OCI-LY3 (cell line): ENCODE data around the gene SLC6A6.

Experiments used
- H2AFZ ChIP-seq: fragments of 200-600, 300-600 bp; shearing (Covaris generic); 2 replicates; pipeline ENCODE4 v1.6.0; 2014; ENCODE audit warnings: antibody characterized with exemption, low read depth, low read length
- H3K27ac ChIP-seq: fragments of 200-600, 300-600 bp; sonication (generic); 2 replicates; pipeline ENCODE4 v1.5.1; 2014; ENCODE audit warnings: mild to moderate bottlenecking, low read length, moderate library complexity, mixed read lengths
- H3K27me3 ChIP-seq: fragments of 200-600, 300-600 bp; sonication (generic); 2 replicates; pipeline ENCODE4 v1.6.1; 2014; ENCODE audit warnings: low read depth, low read length, mixed read lengths
- H3K36me3 ChIP-seq: fragments of 200-600, 300-600 bp; sonication (generic); replicated peaks from 2 replicates; pipeline ENCODE3; 2014; ENCODE audit warnings: low read depth, low read length, mixed read lengths
- H3K4me1 ChIP-seq: fragments of 300-600, 200-600 bp; sonication (generic); 2 replicates; pipeline ENCODE4 v1.6.1; 2014; ENCODE audit warnings: low read length, mixed read lengths
- H3K4me2 ChIP-seq: fragments of 200-600, 300-600 bp; sonication (generic); 2 replicates; pipeline ENCODE4 v1.6.1; 2014; ENCODE audit warnings: low read length, mixed read lengths
- H3K4me3 ChIP-seq: fragments of 300-600, 200-600 bp; sonication (generic); 2 replicates; pipeline ENCODE4 v1.5.1; 2014; ENCODE audit warnings: antibody characterized with exemption, mild to moderate bottlenecking, low read length, moderate library complexity
- H3K79me2 ChIP-seq: fragments of 300-600, 200-600 bp; shearing (Covaris generic); 2 replicates; pipeline ENCODE4 v1.6.1; 2014; ENCODE audit warnings: mild to moderate bottlenecking, low read length, mixed read lengths
- H3K9ac ChIP-seq: fragments of 300-600, 200-600 bp; shearing (Covaris generic); 2 replicates; pipeline ENCODE4 v1.6.0; 2014; ENCODE audit warnings: mild to moderate bottlenecking, low read length, moderate library complexity
- H3K9me3 ChIP-seq: fragments of 200-600, 300-600 bp; shearing (Covaris generic); 2 replicates; pipeline ENCODE4 v1.6.1; 2014; ENCODE audit warnings: low read length, mixed read lengths; ENCODE audit not compliant: insufficient read depth
- H4K20me1 ChIP-seq: fragments of 200-600, 300-600 bp; sonication (generic); 2 replicates; pipeline ENCODE4 v1.6.1; 2016; ENCODE audit warnings: low read length, mixed read lengths; ENCODE audit not compliant: insufficient read depth
- CTCF ChIP-seq: fragments of 200-600, 300-600 bp; sonication (generic); IDR thresholded peaks from 2 replicates; pipeline ENCODE4 v1.5.1; 2014; ENCODE audit warnings: antibody characterized with exemption, low read length, low read depth
- EZH2phosphoT487 ChIP-seq: fragments of 200-600 bp; shearing (Covaris generic); IDR thresholded peaks from 2 replicates; pipeline ENCODE4 v1.6.1; 2018; ENCODE audit warnings: antibody characterized with exemption, mixed run types, low read depth

The SLC6A6 gene

GRCh38 chr3:14507757-14508504 lies 105.5 kb downstream of the SLC6A6 start:
- peaks cover 2% of the 10 kb centered on the region; the same call in 1 of the 2 replicates for H3K9me3 ChIP-seq
- TF ChIP-seq EZH2phosphoT487 (no peak), CTCF (no peak)
- H3K79me2 ChIP-seq: no peaks in the 10 kb centered on the region
- H4K20me1 ChIP-seq: no peaks in the 10 kb centered on the region
- H3K4me3 ChIP-seq: no peak overlapping the region
- no peaks in the 10 kb centered on the region for H3K4me1 ChIP-seq
- no peak overlapping the region for H3K9ac ChIP-seq
- H3K36me3 ChIP-seq: no peaks in the 10 kb centered on the region
- no peak overlapping the region for H3K27ac ChIP-seq
- H3K27me3 ChIP-seq: no peaks in the 10 kb centered on the region
- H2AFZ ChIP-seq: no peak overlapping the region
- no peak overlapping the region for H3K4me2 ChIP-seq

GRCh38 chr3:14508505-14508819 lies 106.1 kb downstream of the SLC6A6 start:
- H3K27ac ChIP-seq: no peak overlapping the region
- H3K36me3 ChIP-seq: no peaks in the 10 kb centered on the region
- H3K79me2 ChIP-seq: no peaks in the 10 kb centered on the region
- no peak overlapping the region for H3K9ac ChIP-seq
- TF ChIP-seq CTCF: no peak
- no peak for TF ChIP-seq EZH2phosphoT487
- no peaks in the 10 kb centered on the region for H3K4me1 ChIP-seq
- H4K20me1 ChIP-seq: no peaks in the 10 kb centered on the region
- no peak overlapping the region for H2AFZ ChIP-seq
- H3K4me2 ChIP-seq: no peak overlapping the region
- no peaks in the 10 kb centered on the region for H3K9me3 ChIP-seq
- H3K4me3 ChIP-seq: no peak overlapping the region
- no peaks in the 10 kb centered on the region for H3K27me3 ChIP-seq

GRCh38 chr3:14508966-14509795 lies 106.8 kb downstream of the SLC6A6 start:
- Histone ChIP-seq H3K36me3 (no peaks in the 10 kb centered on the region), H3K27ac (no peak overlapping the region), H3K4me1 (no peaks in the 10 kb centered on the region), H3K9me3 (no peaks in the 10 kb centered on the region), H2AFZ (no peak overlapping the region), H3K9ac (no peak overlapping the region), H3K27me3 (no peaks in the 10 kb centered on the region), H3K79me2 (no peaks in the 10 kb centered on the region), H3K4me2 (peak overlapping the region; percentile 39), H4K20me1 (no peaks in the 10 kb centered on the region), H3K4me3 (no peak overlapping the region)
- TF ChIP-seq EZH2phosphoT487: no peak
- TF ChIP-seq CTCF: peak; percentile 83

GRCh38 chr3:14509796-14510100 lies 107.3 kb downstream of the SLC6A6 start:
- Histone ChIP-seq H3K9me3 (no peaks in the 10 kb centered on the region), H4K20me1 (no peaks in the 10 kb centered on the region), H3K4me3 (no peak overlapping the region), H3K4me1 (no peaks in the 10 kb centered on the region), H3K27ac (no peak overlapping the region), H3K36me3 (no peaks in the 10 kb centered on the region), H3K27me3 (peaks cover under 1% of the 10 kb centered on the region; the same call in 1 of the 2 replicates), H3K9ac (no peak overlapping the region), H3K4me2 (no peak overlapping the region), H3K79me2 (no peaks in the 10 kb centered on the region), H2AFZ (no peak overlapping the region)
- TF ChIP-seq EZH2phosphoT487 (no peak), CTCF (no peak)
